GM19463 (cell line): ENCODE data around the gene HAND1.

ENCODE experiments used
- ATAC-seq: cut with Tn5 transposase; IDR thresholded peaks from one replicate; pipeline ENCODE4 v1.9.1; 2021; ENCODE audit warnings: mild to moderate bottlenecking, moderate library complexity; ENCODE audit not compliant: unreplicated experiment

HAND1 gene

DNA sequence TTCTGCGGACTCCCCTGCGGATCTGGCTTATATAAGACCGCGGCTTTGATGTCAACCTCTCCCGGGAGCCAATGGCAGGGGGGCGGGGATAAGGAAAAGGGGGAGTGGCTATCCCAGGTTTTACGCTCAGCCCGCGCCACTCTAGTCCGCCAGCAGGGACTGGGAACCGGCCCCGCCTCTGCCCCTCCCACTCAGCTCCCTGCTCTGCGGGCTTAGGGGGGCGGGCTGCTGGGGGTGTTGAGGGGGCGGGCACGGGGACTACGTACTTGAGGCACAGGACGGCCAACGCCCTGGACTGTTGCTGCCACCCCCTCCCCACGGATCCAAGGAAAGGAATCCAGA lies at the start of gene HAND1:
TSS of gene HAND1 (minus strand) at position 4 of the 342 bp plus-strand sequence. CDS start 219 bp downstream, outside the sequence.
- ATAC-seq: no peak

DNA sequence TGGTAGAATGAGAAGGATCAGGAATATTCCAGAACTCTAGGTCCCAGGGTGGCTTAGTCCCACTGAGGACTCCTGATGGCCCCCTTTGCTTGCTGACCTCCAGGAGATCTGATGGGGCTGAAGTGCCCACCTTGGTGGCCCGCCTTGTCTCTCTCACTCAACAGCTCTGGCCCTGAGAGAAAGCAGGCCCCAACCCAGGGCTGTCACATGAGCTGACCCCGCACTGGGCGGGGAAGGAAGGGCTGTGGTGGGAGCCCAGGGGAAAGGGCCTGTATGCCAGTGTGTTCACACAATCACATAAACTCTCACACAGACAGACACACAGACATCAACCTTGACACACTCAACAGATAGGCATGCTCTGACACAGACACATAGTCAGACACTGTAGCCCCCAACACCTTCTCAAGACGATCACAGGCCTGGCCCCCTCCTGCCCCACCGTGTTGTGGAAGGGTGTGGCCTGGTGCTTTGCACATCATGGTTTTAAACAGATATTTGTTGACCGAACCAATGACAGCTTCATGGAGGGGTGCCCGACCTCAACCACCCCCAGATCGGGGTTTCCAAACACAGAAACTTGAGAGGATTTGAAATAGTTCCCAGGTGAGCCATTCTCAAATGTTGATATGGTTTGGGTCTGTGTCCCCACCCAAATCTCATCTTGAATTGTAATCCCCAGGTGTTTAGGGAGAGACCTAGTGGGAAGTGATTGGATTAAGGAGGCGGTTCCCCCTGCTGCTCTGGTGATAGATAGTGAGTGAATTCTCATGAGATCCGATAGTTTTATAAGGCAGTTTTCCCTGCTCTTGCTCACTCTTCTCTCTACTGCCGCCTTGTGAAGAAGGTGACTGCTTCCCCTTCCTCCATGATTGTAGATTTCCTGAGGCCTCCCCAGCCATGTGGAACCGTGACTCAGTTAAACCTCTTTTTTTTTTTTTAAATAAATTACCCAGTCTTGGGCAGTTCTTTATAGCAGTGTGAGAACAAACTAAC lies 48.5 kb upstream of the HAND1 start:
- ATAC-seq: no peak

DNA sequence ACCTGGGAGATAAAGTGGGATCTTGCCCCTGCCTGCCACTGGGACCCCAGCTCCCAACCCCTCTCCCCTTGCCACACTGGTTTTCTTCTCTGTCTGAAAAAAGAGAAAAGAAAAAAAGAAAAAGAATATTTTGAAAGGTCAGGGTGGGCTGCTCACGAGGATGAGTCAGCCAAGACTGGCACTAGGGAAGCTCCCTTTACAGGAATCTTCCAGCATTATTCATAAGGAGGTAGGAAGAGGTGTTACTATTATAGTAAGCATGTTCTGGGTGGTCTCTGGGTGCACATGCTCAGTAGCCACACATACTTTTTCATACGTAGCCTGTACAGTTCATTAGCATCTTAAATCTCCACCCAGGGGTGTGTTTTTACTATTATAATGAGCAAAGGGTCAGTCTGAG lies 46.8 kb upstream of the HAND1 start:
- no peak for ATAC-seq

DNA sequence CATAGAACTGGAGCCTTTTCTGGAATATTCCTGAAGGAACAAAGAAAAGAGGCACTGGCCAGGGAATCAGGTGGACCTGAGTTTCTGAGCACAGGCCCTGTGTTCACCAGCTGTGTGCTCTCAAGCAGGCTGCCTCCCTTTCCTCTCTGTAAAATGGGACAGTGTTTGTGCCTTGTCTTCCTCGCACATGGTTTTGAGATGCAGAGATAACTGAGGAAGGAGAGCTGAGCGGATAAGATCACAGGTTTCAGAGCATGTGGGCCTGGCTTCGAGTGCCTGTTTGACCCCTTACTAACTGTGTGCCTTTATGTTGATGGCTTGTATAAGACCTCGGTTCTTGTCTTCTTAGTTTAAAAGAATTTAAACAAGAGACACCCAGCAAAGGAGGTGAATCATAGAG lies 46.2 kb upstream of the HAND1 start:
- ATAC-seq: no peak

DNA sequence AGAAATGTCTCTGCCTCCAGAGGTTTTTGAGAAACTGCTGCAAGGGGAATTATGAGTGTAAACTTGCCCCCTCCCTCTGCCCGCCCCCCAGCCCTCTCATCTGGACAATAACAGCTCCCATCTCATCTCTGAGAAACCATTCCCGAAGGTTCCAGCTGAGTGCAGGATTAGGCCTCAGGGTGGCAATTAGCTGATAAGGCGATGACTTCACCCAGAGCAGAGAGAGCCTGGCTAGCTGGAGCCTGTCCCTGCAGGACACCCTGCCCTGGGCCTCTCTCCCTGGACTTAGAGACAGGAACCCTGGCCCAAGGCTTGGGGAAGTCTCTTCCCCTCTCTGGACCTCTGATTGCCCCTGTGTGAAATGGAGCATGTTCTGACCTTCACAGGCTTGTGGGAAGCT lies 45.7 kb upstream of the HAND1 start:
- ATAC-seq: no peak

DNA sequence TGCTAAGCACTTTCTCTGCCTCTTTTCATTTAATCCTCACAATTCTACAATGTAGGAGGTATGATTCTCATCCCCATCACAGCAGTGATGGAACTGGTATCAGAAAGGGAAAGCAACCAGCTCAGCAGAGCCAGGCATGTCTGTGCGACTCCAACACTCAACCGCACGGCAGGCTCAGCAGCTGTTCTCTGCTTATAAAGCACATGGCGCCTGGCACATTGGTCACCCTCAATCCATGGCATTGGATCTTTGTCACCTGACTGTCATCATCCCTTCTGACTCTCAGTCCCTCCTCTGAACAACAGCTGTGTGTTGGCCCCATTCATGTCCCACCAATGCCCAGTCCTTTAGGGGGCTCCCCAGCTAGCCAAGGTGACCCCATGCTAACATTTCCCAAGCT lies 45.1 kb upstream of the HAND1 start:
- ATAC-seq: no peak

DNA sequence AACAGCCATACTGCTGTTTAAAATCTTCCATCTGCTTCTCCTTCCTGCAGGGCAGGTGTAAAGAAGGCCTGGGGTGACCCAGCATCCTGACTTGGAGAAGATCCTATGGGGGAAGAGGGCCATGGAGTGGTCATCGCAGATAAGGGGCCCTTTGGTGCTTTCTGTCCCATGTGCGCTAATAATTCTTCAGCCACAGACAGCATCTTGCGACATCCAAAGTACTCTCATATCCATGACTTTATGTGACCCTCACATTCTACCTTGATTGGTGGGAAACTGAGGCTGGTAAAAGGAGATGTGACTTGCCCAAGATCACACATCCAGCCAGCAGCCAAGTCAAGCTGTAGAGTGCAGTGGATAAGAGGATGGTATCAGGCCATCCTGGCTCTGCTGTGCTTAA lies 44.3 kb upstream of the HAND1 start:
- no peak for ATAC-seq

DNA sequence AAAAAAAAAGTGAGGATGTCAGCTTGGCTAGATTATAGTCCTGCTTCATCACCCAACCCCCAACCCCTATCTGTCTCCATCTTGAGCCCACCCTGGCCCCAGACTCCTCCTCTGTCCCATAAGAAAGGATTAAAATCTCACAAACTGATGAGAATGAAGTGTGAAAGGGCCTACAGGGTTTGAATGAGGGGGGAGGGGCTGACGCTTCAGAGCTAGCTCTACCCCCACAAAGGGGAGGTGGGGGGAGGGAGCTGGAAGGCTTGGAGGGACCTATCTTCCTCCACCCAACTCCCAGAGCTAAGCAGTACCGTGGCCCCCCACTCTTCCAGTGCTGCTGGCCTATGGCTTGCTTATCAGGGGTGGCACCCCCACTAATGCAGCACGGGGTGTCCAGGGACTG lies 43.7 kb upstream of the HAND1 start:
- no peak for ATAC-seq

- ATAC-seq: no peak
These were observed 42.9 kb upstream of the HAND1 start for GRCh38 chr5:154520861-154521453.

DNA sequence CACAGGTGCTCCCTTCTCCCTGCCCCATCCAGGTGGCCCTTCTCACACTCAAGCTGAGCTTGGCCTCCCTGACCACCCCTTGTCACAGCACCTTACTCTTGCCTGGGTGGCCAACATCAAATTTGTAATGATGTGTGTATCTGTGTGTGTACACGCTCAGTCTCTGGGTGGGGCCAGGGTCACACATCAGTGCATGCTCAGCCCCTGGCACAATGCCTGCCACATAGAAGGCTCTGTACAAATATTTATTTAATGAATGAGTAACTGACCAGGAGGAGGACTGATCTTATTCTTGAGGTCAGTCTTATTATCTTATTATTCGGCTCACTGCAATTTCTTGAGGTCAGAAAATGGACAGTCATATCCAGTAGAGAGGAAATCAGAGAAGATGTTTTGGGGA lies 41.3 kb upstream of the HAND1 start:
- no peak for ATAC-seq

DNA sequence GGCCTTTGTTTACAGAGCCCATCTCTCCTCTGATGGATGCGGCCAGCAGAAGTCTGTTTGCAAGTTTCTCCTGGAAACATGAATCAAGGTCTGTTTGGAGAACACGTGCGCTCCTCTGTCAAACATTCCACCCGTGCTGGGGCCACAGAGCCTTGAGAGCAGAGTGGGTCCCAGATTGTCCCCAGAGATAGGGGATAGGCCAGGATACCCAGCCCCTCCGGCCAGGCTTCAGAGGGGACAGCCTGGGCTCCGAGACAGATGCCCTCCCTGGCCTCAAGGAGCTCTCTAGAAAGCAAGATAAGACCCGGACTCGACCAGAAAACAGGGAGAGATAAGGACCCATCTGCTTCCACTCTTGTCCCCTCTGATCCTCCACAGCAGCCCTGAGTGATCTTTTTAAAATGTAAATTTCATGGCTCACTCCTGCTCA lies 40.4 kb upstream of the HAND1 start:
- no peak for ATAC-seq

GRCh38 chr5:154517810-154518437 lies 39.9 kb upstream of the HAND1 start:
- ATAC-seq: no peak

GRCh38 chr5:154517181-154517580 lies 39.2 kb upstream of the HAND1 start:
- ATAC-seq: no peak

GRCh38 chr5:154516475-154516874 lies 38.4 kb upstream of the HAND1 start:
- no peak for ATAC-seq

DNA sequence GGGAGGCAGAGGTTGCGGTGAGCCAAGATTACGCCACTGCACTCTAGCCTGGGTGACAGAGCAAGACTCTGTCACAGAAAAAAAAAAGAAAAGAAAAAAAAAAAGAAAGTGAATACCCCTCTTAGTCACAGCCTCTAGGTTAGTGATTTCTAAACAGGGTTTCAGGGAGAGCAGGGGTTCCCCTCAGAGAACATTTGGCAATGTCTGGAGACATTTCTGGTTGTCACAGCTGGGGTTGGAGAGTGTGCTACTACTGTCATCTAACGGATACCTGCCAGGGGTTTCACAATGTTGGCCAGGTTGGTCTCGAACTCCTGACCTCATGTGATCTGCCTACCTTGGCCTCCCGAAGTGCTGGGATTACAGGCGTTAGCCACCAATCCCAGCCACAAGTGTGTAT lies 37.5 kb upstream of the HAND1 start:
- peak; percentile 72 for ATAC-seq

DNA sequence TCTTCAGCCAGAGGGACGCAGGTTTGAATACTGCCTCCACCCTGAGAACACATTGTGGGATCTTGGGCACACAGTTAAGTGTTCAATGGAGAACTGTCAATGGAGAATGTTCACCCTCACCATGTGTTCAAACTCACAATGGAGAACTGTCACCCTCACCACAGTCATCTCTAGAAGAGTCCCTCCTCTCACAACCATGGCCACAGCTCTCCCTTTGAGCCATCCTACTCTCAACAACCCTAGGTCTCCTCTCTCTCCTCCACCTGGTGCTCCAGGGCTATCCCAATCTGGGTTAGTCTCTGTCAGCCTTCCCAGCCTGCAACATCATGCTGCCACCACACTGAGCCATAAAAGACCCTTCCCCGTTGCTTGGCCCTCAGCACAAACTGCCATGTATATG lies 36.3 kb upstream of the HAND1 start:
- peak; percentile 45 for ATAC-seq

DNA sequence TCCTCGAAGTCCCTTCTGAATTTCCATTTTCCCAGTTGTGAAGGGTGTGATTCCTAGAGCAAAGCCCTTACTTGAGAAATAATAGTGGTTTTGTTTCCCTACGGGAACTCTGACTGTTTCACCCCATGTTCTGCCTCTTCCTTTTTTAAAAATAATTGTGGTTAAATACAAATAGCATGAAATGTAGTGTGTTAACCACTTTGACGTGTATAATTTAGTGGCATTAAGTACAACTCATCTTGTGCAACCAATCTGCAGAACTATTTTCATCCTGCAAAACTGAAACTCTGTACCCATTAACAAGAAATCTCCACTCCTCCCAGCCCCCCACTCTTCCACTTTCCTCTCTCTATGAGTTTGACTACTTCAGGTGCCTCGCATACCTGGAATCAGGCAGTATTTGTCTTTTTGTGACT lies 35.6 kb upstream of the HAND1 start:
- no peak for ATAC-seq

GRCh38 chr5:154511984-154512383 lies 34.0 kb upstream of the HAND1 start:
- ATAC-seq: no peak

- ATAC-seq: no peak
These were observed 31.9 kb upstream of the HAND1 start for GRCh38 chr5:154509784-154510555.

- ATAC-seq: no peak
These were observed 30.1 kb upstream of the HAND1 start for GRCh38 chr5:154508114-154508513.

DNA sequence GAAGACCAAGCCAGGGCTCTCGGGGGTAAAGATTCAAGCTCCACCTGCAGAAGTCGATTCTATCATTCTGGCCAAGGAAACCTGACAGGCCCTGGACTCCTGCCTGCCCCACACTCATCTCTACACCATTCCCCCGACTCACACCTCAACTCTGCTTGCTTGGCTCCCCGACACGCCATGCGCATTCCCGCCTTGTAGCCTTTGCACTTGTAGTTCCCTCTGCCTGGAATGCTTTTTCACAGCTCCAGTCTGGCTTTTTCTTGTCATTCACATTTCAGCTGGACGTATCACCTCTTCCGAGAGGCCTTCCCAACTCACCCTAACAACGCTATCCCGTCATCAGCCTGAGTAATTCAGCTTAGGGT lies 28.7 kb upstream of the HAND1 start:
- no peak for ATAC-seq
